ENCODE results near the gene SP2. TPM values are rescaled to one million over a fixed set of nuclear protein-coding genes. Genes with fewer than 3 reads are reported as not detected.
"Not testable (repeated sequence)": the region's sequence is repeated elsewhere in the genome, so short reads cannot be mapped to it uniquely, and the experiment has no call there.

SP2 gene
- total RNA-seq, 2 experiments from 2014 or later: 15.7 to 19.8 TPM

- H3K27me3 Mint-ChIP-seq: no peaks in the 10 kb centered on the region
- peaks cover 16% of the 10 kb centered on the region for H3K4me1 Mint-ChIP-seq
- CTCF ChIA-PET: interaction anchor here (1.0 to 1.4 kb wide), 3 partner anchors 19 to 67 kb away, joined by 3 to 4 read pairs (median 3); partner anchors contain the start of genes CDK5RAP3 and SCRN2
- peak overlapping the region; percentile 9 for H3K27ac Mint-ChIP-seq
- H3K4me3 Mint-ChIP-seq: no peak overlapping the region
- H3K9me3 Mint-ChIP-seq (ENCODE audit: low read depth): no peaks in the 10 kb centered on the region
- H3K36me3 Mint-ChIP-seq (ENCODE audit: low read depth): peaks cover 8% of the 10 kb centered on the region
- intact Hi-C loops (cut with DNase I, micrococcal nuclease): no loop called here
- ATAC-seq: no peak
- POLR2A ChIA-PET: interaction anchor here (0.6 kb wide), 1 partner anchor 24 kb away, joined by 3 read pairs; no protein-coding TSS in a partner anchor
- DNase-seq: no peak
Observed at GRCh38 chr17:47907932-47908562, 12.0 kb downstream of the SP2 start.

GRCh38 chr17:47913050-47913449 is 17.0 kb downstream of the SP2 start:
- H3K36me3 Mint-ChIP-seq (ENCODE audit: low read depth): peaks cover 5% of the 10 kb centered on the region
- DNase-seq (no peak), ATAC-seq (no peak)
- ChIA-PET POLR2A (no interaction called here), CTCF (interaction anchor here (0.8 kb wide), 1 partner anchor 21 kb away, joined by 4 read pairs; no protein-coding TSS in a partner anchor)
- H3K27me3 Mint-ChIP-seq: no peaks in the 10 kb centered on the region
- no peak overlapping the region for H3K4me3 Mint-ChIP-seq
- intact Hi-C loops (cut with DNase I, micrococcal nuclease): no loop called here
- H3K27ac Mint-ChIP-seq: no peak overlapping the region
- peaks cover 6% of the 10 kb centered on the region for H3K4me1 Mint-ChIP-seq
- no peaks in the 10 kb centered on the region for H3K9me3 Mint-ChIP-seq (ENCODE audit: low read depth)

GRCh38 chr17:47914306-47914948 is 18.4 kb downstream of the SP2 start:
- no peak for ATAC-seq
- peaks cover 4% of the 10 kb centered on the region for H3K36me3 Mint-ChIP-seq (ENCODE audit: low read depth)
- no peaks in the 10 kb centered on the region for H3K27me3 Mint-ChIP-seq
- intact Hi-C loops (cut with DNase I, micrococcal nuclease): no loop called here
- no peak for DNase-seq
- H3K4me1 Mint-ChIP-seq: peaks cover 8% of the 10 kb centered on the region
- H3K9me3 Mint-ChIP-seq (ENCODE audit: low read depth): no peaks in the 10 kb centered on the region
- no peak overlapping the region for H3K4me3 Mint-ChIP-seq
- ChIA-PET CTCF (interaction anchor here (1.0 kb wide), 1 partner anchor 56 kb away, joined by 4 read pairs; the partner anchor contains the start of gene CDK5RAP3), POLR2A (no interaction called here)
- no peak overlapping the region for H3K27ac Mint-ChIP-seq

GRCh38 chr17:47915776-47916398 is 19.9 kb downstream of the SP2 start:
- POLR2A ChIA-PET: no interaction called here
- DNase-seq (no peak), ATAC-seq (no peak)
- H3K27me3 Mint-ChIP-seq: no peaks in the 10 kb centered on the region
- CTCF ChIA-PET: no interaction called here
- no peak overlapping the region for H3K27ac Mint-ChIP-seq
- H3K36me3 Mint-ChIP-seq (ENCODE audit: low read depth): peaks cover 6% of the 10 kb centered on the region
- intact Hi-C loops (cut with DNase I, micrococcal nuclease): no loop called here
- no peaks in the 10 kb centered on the region for H3K9me3 Mint-ChIP-seq (ENCODE audit: low read depth)
- no peak overlapping the region for H3K4me3 Mint-ChIP-seq
- peaks cover 10% of the 10 kb centered on the region for H3K4me1 Mint-ChIP-seq

- DNase-seq (no peak), ATAC-seq (no peak)
- POLR2A ChIA-PET: no interaction called here
- Mint-ChIP-seq H3K4me3 (no peak overlapping the region), H3K36me3 (ENCODE audit: low read depth) (peaks cover 7% of the 10 kb centered on the region), H3K9me3 (ENCODE audit: low read depth) (no peaks in the 10 kb centered on the region), H3K27me3 (no peaks in the 10 kb centered on the region), H3K27ac (no peak overlapping the region), H3K4me1 (peaks cover 10% of the 10 kb centered on the region)
- intact Hi-C loops (cut with DNase I, micrococcal nuclease): no loop called here
- CTCF ChIA-PET: no interaction called here
Observed at GRCh38 chr17:47916489-47917208, 20.6 kb downstream of the SP2 start.

- POLR2A ChIA-PET: no interaction called here
- no peaks in the 10 kb centered on the region for H3K27me3 Mint-ChIP-seq
- H3K4me1 Mint-ChIP-seq: peaks cover 10% of the 10 kb centered on the region
- no peak for DNase-seq
- H3K9me3 Mint-ChIP-seq (ENCODE audit: low read depth): no peaks in the 10 kb centered on the region
- H3K4me3 Mint-ChIP-seq: no peak overlapping the region
- H3K27ac Mint-ChIP-seq: no peak overlapping the region
- peaks cover 7% of the 10 kb centered on the region for H3K36me3 Mint-ChIP-seq (ENCODE audit: low read depth)
- intact Hi-C loops (cut with DNase I, micrococcal nuclease): no loop called here
- no peak for ATAC-seq
- CTCF ChIA-PET: no interaction called here
Observed at GRCh38 chr17:47917581-47917980, 21.5 kb downstream of the SP2 start.

GRCh38 chr17:47918006-47918405 is 22.0 kb downstream of the SP2 start:
- Mint-ChIP-seq H3K27ac (no peak overlapping the region), H3K27me3 (no peaks in the 10 kb centered on the region), H3K4me3 (no peak overlapping the region), H3K4me1 (peaks cover 10% of the 10 kb centered on the region), H3K9me3 (ENCODE audit: low read depth) (no peaks in the 10 kb centered on the region), H3K36me3 (ENCODE audit: low read depth) (peaks cover 7% of the 10 kb centered on the region)
- DNase-seq: no peak
- no peak for ATAC-seq
- POLR2A ChIA-PET: no interaction called here
- intact Hi-C loops (cut with DNase I, micrococcal nuclease): no loop called here
- CTCF ChIA-PET: interaction anchor here (0.6 to 1.3 kb wide), 5 partner anchors 12 to 77 kb away, joined by 3 to 5 read pairs (median 3); partner anchors contain the start of gene SCRN2

GRCh38 chr17:47918991-47919390 is 23.0 kb downstream of the SP2 start:
- no peak for DNase-seq
- H3K9me3 Mint-ChIP-seq (ENCODE audit: low read depth): no peaks in the 10 kb centered on the region
- POLR2A ChIA-PET: no interaction called here
- no peak overlapping the region for H3K4me3 Mint-ChIP-seq
- H3K36me3 Mint-ChIP-seq (ENCODE audit: low read depth): peaks cover 15% of the 10 kb centered on the region
- H3K27me3 Mint-ChIP-seq: no peaks in the 10 kb centered on the region
- CTCF ChIA-PET: interaction anchor here (0.7 to 1.3 kb wide), 6 partner anchors 11 to 203 kb away, joined by 3 to 6 read pairs (median 4); partner anchors contain the start of gene PNPO
- peaks cover 10% of the 10 kb centered on the region for H3K4me1 Mint-ChIP-seq
- intact Hi-C loops (cut with DNase I, micrococcal nuclease): no loop called here
- ATAC-seq: no peak
- H3K27ac Mint-ChIP-seq: no peak overlapping the region

- DNase-seq; H3K9me3 Mint-ChIP-seq (ENCODE audit: low read depth); H3K27me3 Mint-ChIP-seq; intact Hi-C loops (cut with DNase I, micrococcal nuclease); H3K27ac Mint-ChIP-seq; H3K4me1 Mint-ChIP-seq; H3K4me3 Mint-ChIP-seq; ATAC-seq: not testable (repeated sequence)
- H3K36me3 Mint-ChIP-seq (ENCODE audit: low read depth): peaks cover 23% of the 10 kb centered on the region
- CTCF ChIA-PET: interaction anchor here (0.6 to 1.0 kb wide), 3 partner anchors 27 to 154 kb away, joined by 3 read pairs; no protein-coding TSS in a partner anchor
- POLR2A ChIA-PET: interaction anchor here (0.6 kb wide), 1 partner anchor 102 kb away, joined by 3 read pairs; no protein-coding TSS in a partner anchor
Observed at GRCh38 chr17:47919889-47920288, 23.9 kb downstream of the SP2 start.

GRCh38 chr17:47924785-47925677 is 29.0 kb downstream of the SP2 start:
- Mint-ChIP-seq H3K9me3 (ENCODE audit: low read depth) (no peaks in the 10 kb centered on the region), H3K4me1 (peaks cover 3% of the 10 kb centered on the region), H3K27ac (no peak overlapping the region), H3K36me3 (ENCODE audit: low read depth) (peaks cover 34% of the 10 kb centered on the region), H3K27me3 (no peaks in the 10 kb centered on the region), H3K4me3 (no peak overlapping the region)
- no peak for DNase-seq
- POLR2A ChIA-PET: no interaction called here
- CTCF ChIA-PET: interaction anchor here (0.5 to 1.9 kb wide), 2 partner anchors 22 to 181 kb away, joined by 3 to 5 read pairs; no protein-coding TSS in a partner anchor
- ATAC-seq: no peak
- intact Hi-C loops (cut with DNase I, micrococcal nuclease): no loop called here

- Mint-ChIP-seq H3K4me3 (no peak overlapping the region), H3K9me3 (ENCODE audit: low read depth) (no peaks in the 10 kb centered on the region), H3K4me1 (peaks cover 3% of the 10 kb centered on the region), H3K27me3 (no peaks in the 10 kb centered on the region), H3K36me3 (ENCODE audit: low read depth) (peaks cover 33% of the 10 kb centered on the region), H3K27ac (no peak overlapping the region)
- ATAC-seq (no peak), DNase-seq (no peak)
- ChIA-PET CTCF (no interaction called here), POLR2A (no interaction called here)
- intact Hi-C loops (cut with DNase I, micrococcal nuclease): no loop called here
Observed at GRCh38 chr17:47925678-47925988, 29.6 kb downstream of the SP2 start.

All from activated CD4-positive, alpha-beta T cell treated with anti-CD3 and anti-CD28 coated beads for 36 hours (primary cell).